Ovary (tissue), 9 donors: ENCODE results near the gene CEP170B. TPM values are rescaled to one million over a fixed set of nuclear protein-coding genes. Genes with fewer than 3 reads are reported as not detected.

Source experiments
- DNase-seq, 5 donors: peaks; one replicate each; pipeline ENCODE4 v3.0.0-alpha.2; 2019 to 2020
- H3K27ac ChIP-seq, 2 donors: fragments of 200-600 bp; one replicate each; pipeline versions ENCODE4 v1.5.1 to v1.8.0; 2019 to 2022
- H3K27me3 ChIP-seq: fragments of 200-600 bp; one replicate; pipeline ENCODE4 v1.8.0; 2022
- H3K36me3 ChIP-seq: fragments of 200-600 bp; sonication (generic); one replicate; pipeline ENCODE4 v1.5.1; 2019
- H3K4me1 ChIP-seq: one replicate; pipeline ENCODE4 v1.8.1; 2013; ENCODE audit warnings: mild to moderate bottlenecking, moderate library complexity; ENCODE audit not compliant: insufficient read depth
- H3K4me3 ChIP-seq: fragments of 200-600 bp; sonication (generic); one replicate; pipeline ENCODE4 v1.5.1; 2017
- H3K9me3 ChIP-seq, 2 donors: fragments of 200-600 bp in 1 of 2; sonication (generic) in 1 of 2; one replicate each; pipeline versions ENCODE4 v1.5.1 to v1.8.1; 2013 to 2019; ENCODE audit warnings: mild to moderate bottlenecking in 1 of 2, moderate library complexity in 1 of 2
- CTCF ChIP-seq, 3 donors: fragments of 450-650 bp in 2 of 3; fragments of 200-600 bp in 1 of 3; IDR thresholded peaks; one replicate each; pipeline versions ENCODE4 v1.5.1 to v1.8.0; 2016 to 2022; ENCODE audit warnings: antibody characterized with exemption in 3 of 3, mild to moderate bottlenecking in 1 of 3
- EP300 ChIP-seq: sonication (generic); formaldehyde crosslinking; IDR thresholded peaks from one replicate; pipeline ENCODE4 v1.6.1; 2017; ENCODE audit warnings: antibody characterized with exemption
- POLR2A ChIP-seq: fragments of 450-650 bp; IDR thresholded peaks from one replicate; pipeline ENCODE4 v1.6.1; 2017; ENCODE audit warnings: antibody characterized with exemption, mild to moderate bottlenecking, moderate library complexity
- WGBS, 3 donors: extraction: QIAGEN DNeasy Blood & Tissue Kit in 1 of 3; methylation state at CpG; one replicate each; pipeline versions ENCODE4 v1.1.5 to v1.1.7; 2013 to 2017; 5-methylcytosine and 5-hydroxymethylcytosine counted together
- intact Hi-C, 4 donors: fragments of 100-400 bp; cut with DNase I; formaldehyde crosslinking; loops; one replicate each; pipeline versions ENCODE4 v1.11.0 to v1.15.1; 2022 to 2023
- polyA plus RNA-seq, 2 donors: library from polyadenylated mRNA; stranded (reverse); fragments of 200-250 nt in 1 of 2; fragments of 350-450 nt in 1 of 2; fragmentation: Illumina TruSeq in 1 of 2; extraction: RNeasy Lipid Tissue Mini Kit (QIAGEN cat#74804) in 1 of 2; gene quantifications; one replicate each; pipeline ENCODE4 v1.2.3, GENCODE V29; 2013 to 2014
- total RNA-seq, 7 donors: library from RNA; depleted of rRNA in 2 of 7; stranded (reverse); fragments of >200 nt in 2 of 7; fragmentation: NEBNext Ultra II Directional in 3 of 7; extraction: Animal tissue kit (Norgen Biotek cat#: 25700) in 3 of 7; gene quantifications; one replicate each; pipeline versions ENCODE4 v1.1.0 to v1.2.4, GENCODE V29; 2016 to 2023
- donor health status: DM: no; HTN: no; CAD: no; lungs with moderate emphysema.
- donor health status: DM: no; HTN: no; CAD: no.
- donor health status: Bipolar disorder and iron deficiency.
- donor health status: DM: yes; HTN: yes; CAD: no.
- donor health status: DM: no; HTN: no; CAD: no.
- donor health status: DM: yes; HTN: yes; CAD: no.

The CEP170B gene
- total and polyA plus RNA-seq, 9 donors = 1.9 to 22.7 (median 9.9) TPM

- 86 to 89% (median 89%) methylated on average over 13 of the region's 13 CpGs for WGBS, 3 donors
- Histone ChIP-seq H3K4me1 (peaks cover 3% of the 10 kb centered on the region), H3K9me3 (no peaks in the 10 kb centered on the region), H3K27me3 (no peaks in the 10 kb centered on the region), H3K4me3 (no peak overlapping the region), H3K36me3 (no peaks in the 10 kb centered on the region), H3K27ac (no peak overlapping the region)
- intact Hi-C loops = no loop called here
- TF ChIP-seq CTCF (IDR thresholded peaks at IDR 0.05) (no peak), POLR2A (no peak), EP300 (no peak)
- DNase-seq = no peak
Measured at GRCh38 chr14:104875412-104875751, 10.3 kb downstream of the CEP170B start.

- Histone ChIP-seq H3K27ac (no peak overlapping the region), H3K27me3 (no peaks in the 10 kb centered on the region), H3K4me1 (peaks cover 3% of the 10 kb centered on the region), H3K4me3 (no peak overlapping the region), H3K36me3 (no peaks in the 10 kb centered on the region), H3K9me3 (no peaks in the 10 kb centered on the region)
- TF ChIP-seq CTCF (IDR thresholded peaks at IDR 0.05) (no peak), POLR2A (no peak), EP300 (no peak)
- 62 to 74% (median 66%) methylated on average over 7 to 8 of the region's 8 CpGs for WGBS, 3 donors
- DNase-seq = no peak
- intact Hi-C loops = no loop called here
Measured at GRCh38 chr14:104875811-104876210, 10.7 kb downstream of the CEP170B start.

- 81 to 86% (median 81%) methylated on average over 8 of the region's 8 CpGs for WGBS, 3 donors
- Histone ChIP-seq H3K27ac (no peak overlapping the region), H3K4me1 (peaks cover 3% of the 10 kb centered on the region), H3K27me3 (no peaks in the 10 kb centered on the region), H3K36me3 (no peaks in the 10 kb centered on the region), H3K9me3 (no peaks in the 10 kb centered on the region), H3K4me3 (no peak overlapping the region)
- peak in 1 of 5 donors; percentile 31 for DNase-seq
- TF ChIP-seq EP300 (no peak), POLR2A (no peak), CTCF (IDR thresholded peaks at IDR 0.05) (no peak)
- intact Hi-C loops = no loop called here
Measured at GRCh38 chr14:104876251-104876699, 11.2 kb downstream of the CEP170B start.

- WGBS, 3 donors = 81 to 93% (median 93%) methylated on average over 12 to 14 of the region's 14 CpGs
- Histone ChIP-seq H3K4me1 (peaks cover 3% of the 10 kb centered on the region), H3K27ac (no peak overlapping the region), H3K27me3 (no peaks in the 10 kb centered on the region), H3K9me3 (no peaks in the 10 kb centered on the region), H3K4me3 (no peak overlapping the region), H3K36me3 (no peaks in the 10 kb centered on the region)
- intact Hi-C loops = no loop called here
- no peak for DNase-seq
- TF ChIP-seq CTCF (IDR thresholded peaks at IDR 0.05) (no peak), EP300 (no peak), POLR2A (no peak)
Measured at GRCh38 chr14:104877066-104877805, 12.2 kb downstream of the CEP170B start.
